HG03159 (cell line): Measurements from ENCODE around the gene TRPV2.
"Not testable (repeated sequence)": the region's sequence is repeated elsewhere in the genome, so short reads cannot be mapped to it uniquely, and the experiment has no call there.

Source experiments
- ATAC-seq: cut with Tn5 transposase; IDR thresholded peaks from one replicate; pipeline ENCODE4 v1.9.1; 2021; ENCODE audit warnings: mild to moderate bottlenecking, moderate library complexity; ENCODE audit not compliant: unreplicated experiment

TRPV2 gene

GRCh38 chr17:16403847-16404246 is 11.5 kb upstream of the TRPV2 start:
- ATAC-seq, result not testable (repeated sequence)

GRCh38 chr17:16406742-16407674 is 8.4 kb upstream of the TRPV2 start:
- ATAC-seq, result no peak

- ATAC-seq, result peak; percentile 91
Measured at GRCh38 chr17:16407911-16408588, 7.3 kb upstream of the TRPV2 start.

DNA sequence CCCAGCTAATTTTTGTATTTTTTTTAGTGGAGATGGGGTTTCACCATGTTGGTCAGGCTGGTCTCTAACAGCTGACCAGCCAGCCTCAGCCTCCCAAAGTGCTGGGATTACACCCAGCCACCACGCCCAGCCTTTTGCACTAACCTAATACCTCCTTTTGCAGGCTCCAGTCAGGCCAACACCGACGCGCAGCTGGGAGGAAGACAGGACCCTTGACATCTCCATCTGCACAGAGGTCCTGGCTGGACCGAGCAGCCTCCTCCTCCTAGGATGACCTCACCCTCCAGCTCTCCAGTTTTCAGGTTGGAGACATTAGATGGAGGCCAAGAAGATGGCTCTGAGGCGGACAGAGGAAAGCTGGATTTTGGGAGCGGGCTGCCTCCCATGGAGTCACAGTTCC is 2.0 kb downstream of the TRPV2 start:
- no peak for ATAC-seq

DNA sequence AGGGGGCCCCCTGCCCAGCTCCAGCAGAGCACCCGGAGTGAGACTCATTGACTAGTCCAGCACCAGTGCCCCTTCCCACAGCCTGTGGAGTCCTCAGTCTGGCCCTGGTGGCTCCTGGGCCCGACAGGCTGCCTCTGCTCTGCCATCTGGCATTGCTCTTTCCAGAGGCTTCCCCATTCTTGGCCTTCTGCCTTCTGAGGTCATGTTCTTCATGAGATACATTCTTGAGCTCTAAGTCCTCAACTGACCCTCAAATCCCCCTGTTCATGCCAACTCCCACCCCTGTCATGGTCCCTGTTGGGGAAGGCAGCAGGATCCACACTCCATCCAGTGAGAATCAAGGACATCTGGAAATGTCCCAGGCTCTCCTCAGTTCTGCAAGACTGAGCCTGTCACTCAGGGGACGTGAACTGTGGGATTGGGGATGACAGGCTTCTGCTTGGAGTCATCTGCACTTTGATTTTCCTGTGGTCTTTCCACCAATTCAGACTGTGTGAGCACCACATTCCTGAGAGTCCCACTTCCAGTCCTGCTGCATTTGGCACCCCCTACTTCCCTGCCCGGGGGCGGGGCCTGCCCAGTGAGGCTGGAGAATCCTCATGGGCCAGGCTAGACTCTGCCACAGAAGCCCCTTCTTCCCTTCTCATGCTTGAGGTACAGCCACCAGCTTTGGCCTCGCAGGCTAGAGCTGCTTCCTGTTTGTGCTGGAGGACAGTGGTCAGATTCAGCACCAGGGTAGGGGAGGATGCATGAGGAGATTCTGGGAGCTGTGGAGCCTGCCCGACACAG is 2.7 kb downstream of the TRPV2 start:
- no peak for ATAC-seq

DNA sequence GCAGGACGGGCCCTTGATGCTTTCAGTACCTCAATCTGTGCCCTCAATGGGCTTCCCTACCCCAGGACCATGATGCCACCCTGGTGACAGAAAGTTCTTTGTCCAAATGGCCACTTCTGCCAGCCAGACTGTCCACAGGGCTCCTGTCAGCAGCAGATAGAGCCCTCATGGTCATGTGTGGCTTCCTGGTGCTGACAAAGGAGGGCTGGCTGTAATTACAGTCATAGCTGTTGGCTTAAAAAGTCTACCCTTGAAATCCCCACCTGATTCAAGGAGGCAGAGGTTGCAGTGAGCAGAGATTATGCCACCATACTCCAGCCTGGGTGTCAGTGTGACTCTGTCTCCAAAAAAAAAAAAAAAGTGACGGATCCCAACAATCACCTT is 3.3 kb downstream of the TRPV2 start:
- ATAC-seq, result no peak

GRCh38 chr17:16419074-16419928 is 3.9 kb downstream of the TRPV2 start:
- ATAC-seq, result no peak

DNA sequence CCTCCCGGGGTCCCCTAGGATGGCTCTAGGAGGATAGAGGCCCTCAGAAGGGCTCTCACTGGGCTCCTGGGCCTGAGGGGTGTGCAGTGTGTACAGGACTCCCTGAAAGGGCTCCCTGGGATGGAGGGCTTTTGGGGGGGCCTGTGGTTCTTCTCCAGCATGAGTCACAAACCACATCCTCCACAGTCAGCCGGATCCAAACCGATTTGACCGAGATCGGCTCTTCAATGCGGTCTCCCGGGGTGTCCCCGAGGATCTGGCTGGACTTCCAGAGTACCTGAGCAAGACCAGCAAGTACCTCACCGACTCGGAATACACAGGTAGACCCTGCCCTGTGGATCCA is 4.5 kb downstream of the TRPV2 start:
- no peak for ATAC-seq

GRCh38 chr17:16422416-16422815 is 7.0 kb downstream of the TRPV2 start:
- no peak for ATAC-seq

DNA sequence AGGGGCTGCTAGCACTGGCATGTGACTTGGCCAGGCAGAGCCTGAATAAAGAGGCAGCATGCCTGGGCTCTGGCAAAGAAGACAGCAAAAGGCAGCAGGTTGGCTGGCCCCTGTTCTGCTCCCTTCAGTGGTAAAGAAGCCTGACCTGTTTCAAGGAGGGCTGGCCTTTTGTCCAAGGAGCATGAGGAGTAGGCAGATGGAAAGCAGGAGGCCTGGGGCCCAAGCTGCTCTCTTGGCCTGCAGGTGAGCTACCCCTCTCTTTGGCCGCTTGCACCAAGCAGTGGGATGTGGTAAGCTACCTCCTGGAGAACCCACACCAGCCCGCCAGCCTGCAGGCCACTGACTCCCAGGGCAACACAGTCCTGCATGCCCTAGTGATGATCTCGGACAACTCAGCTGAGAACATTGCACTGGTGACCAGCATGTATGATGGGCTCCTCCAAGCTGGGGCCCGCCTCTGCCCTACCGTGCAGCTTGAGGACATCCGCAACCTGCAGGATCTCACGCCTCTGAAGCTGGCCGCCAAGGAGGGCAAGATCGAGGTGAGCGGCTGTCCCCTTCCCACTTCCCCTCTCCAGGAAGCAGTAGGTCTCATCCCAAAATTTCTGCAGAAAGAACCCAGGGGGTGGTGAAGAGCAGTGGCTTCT is 8.0 kb downstream of the TRPV2 start:
- no peak for ATAC-seq

DNA sequence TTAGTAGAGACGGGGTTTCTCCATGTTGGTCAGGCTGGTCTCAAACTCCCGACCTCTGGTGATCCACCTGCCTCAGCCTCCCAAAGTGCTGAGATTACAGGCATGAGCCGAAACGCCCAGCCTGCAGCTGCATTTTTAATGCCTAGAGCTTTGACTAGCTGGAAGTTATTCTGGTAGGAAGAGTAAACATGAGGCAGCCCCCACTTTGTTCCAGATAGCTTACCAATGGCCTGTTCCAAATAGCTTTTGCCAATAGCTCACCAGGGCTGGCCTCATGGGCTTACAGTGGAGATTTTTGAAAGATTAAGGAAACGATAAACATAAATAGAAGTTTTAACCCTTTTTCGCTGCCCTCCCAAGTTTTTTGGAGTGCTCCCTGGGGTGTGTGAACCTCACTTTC is 9.8 kb downstream of the TRPV2 start:
- ATAC-seq, result no peak

GRCh38 chr17:16425698-16426659 is 10.6 kb downstream of the TRPV2 start:
- ATAC-seq, result no peak

DNA sequence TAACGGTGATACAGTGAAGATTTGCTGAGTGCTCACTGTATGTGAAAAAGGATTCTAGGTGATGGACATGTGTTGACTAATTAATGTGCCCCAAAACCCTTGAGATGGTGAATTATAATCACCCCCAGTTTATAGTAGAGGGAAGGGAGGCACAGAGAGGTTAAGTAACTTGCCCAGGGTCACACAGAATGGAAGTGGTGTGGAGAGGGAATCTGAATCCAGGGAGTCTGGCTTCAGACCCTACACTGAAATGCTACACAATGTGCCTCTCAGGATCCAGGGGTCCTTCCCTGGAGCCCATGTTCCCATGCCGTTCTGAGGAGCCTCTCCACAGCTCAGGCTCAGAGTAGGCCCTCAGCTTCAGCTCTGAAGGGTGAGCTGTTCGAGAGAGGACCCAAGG is 11.6 kb downstream of the TRPV2 start:
- ATAC-seq, result no peak

DNA sequence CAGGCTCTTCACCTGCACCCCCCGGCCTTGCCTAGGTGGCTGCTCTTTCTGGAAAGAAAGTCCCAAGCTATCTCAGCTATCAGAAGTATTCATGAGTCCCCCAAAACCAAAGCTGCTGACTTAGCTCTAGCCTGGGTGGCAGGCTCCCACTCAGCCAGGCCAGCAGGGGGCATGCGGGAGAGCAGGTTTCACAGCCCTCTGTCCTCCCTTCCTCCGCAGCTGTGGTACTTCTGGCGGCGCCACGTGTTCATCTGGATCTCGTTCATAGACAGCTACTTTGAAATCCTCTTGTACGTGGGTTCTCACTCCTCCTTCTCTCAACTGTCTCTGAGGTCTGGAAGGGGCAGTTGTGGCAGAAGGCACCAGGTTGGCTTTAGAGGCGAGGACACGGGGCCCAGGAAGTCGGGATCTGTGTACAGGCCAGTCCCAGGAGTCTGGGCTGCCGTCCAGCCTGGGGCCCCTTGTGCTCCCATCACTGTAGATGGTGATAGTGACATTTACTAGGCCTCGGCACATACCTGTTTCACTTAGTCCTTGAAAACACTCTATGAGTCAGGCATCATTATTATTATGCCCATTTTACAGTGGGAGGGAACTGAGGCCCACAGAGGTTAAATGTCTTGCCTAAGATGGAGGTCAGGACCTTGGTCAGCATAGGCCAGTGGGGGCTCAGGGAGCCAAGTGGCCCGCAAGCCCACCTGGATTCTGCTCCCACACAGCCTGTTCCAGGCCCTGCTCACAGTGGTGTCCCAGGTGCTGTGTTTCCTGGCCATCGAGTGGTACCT is 12.9 kb downstream of the TRPV2 start:
- no peak for ATAC-seq

DNA sequence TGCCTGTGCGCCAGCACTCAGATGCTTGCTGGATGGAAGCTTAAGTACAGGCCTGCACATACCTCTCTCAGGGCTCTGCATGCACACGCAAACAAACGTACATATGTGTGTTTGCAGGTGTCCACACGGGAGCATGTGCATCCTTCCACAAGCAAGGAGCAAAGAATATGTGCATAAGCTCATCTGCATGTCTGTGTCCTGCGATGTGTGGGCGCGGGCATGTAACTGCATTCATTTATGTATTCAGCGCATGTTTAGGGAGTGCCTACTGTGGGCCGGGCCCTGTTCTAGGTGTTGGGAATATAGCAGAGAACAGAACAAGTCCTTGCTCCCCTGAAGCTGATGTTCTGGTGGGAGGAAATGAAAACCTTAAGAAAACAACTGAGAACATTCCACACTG is 13.7 kb downstream of the TRPV2 start:
- ATAC-seq, result no peak

DNA sequence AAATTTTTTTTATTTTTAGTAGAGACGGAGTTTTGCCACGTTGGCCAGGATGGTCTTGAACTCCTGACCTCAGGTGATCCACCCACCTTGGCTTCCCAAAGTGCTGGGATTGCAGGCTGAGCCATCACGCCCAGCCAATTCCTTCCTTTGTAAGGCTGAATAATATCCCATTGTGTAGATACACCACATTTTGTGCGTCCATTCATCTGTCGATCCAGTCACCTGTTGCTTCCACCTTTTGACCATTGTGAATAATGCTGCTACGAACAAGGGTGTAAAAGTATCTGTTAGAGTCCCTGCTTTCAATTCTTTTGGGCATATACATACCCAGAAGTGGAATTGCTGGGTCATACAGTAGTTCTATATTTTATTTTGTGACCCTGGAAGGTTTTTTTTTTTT is 15.3 kb downstream of the TRPV2 start:
- ATAC-seq, result no peak

DNA sequence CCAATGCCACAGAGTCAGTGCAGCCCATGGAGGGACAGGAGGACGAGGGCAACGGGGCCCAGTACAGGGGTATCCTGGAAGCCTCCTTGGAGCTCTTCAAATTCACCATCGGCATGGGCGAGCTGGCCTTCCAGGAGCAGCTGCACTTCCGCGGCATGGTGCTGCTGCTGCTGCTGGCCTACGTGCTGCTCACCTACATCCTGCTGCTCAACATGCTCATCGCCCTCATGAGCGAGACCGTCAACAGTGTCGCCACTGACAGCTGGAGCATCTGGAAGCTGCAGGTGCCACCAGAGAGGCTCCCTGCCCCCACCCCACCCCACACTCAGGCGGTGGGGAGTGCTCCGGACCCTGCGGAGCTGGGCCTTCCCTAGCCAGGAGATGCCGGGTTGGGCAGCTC is 16.6 kb downstream of the TRPV2 start:
- ATAC-seq, result no peak

- ATAC-seq, result no peak
Measured at GRCh38 chr17:16433514-16433913, 18.1 kb downstream of the TRPV2 start.
